Endothelial cell of umbilical vein (primary cell): ENCODE data around the gene TMCO2. TPM values are rescaled to one million over a fixed set of nuclear protein-coding genes. Genes with fewer than 3 reads are reported as not detected.

ENCODE experiments used
- BruUV-seq: library from RNA; stranded (reverse); fragments of 400-500 nt; replicated peaks from 2 replicates; lab custom pipeline; 2021; lab: Mats Ljungman, UMichigan
- CTCF ChIA-PET: fragments of 300-600, 350-600 bp; sonication (Branson Sonifier 250); formaldehyde crosslinking; loops from one replicate; lab custom pipeline; 2021; ENCODE audit warnings: antibody characterized with exemption, inconsistent platforms; lab: Charles Lee
- POLR2A ChIA-PET: fragments of 300-600, 350-600 bp; sonication (Branson Sonifier 250); formaldehyde crosslinking; loops from one replicate; lab custom pipeline; 2021; ENCODE audit warnings: antibody characterized with exemption, inconsistent platforms; lab: Charles Lee
- DNase-seq: peaks from one replicate; pipeline ENCODE4 v3.0.0-alpha.2; 2011; ENCODE audit warnings: low read depth, low spot score
- FAIRE-seq: peaks from 2 replicates; lab custom pipeline; 2011; peaks lifted over from hg19 to GRCh38; lab: Jason Lieb, UNC
- H2AFZ ChIP-seq: 2 replicates; pipeline ENCODE4 v1.6.0; 2012; ENCODE audit warnings: low read depth, low read length, control low read depth, inconsistent platforms
- H3K27ac ChIP-seq: 2 replicates; pipeline ENCODE4 v1.5.1; 2011; ENCODE audit warnings: low read depth, mild to moderate bottlenecking, control low read depth, low read length, moderate library complexity; ENCODE audit not compliant: insufficient read depth
- H3K27me3 ChIP-seq, 2 experiments: 2 replicates each; pipeline versions ENCODE4 v1.6.0 to v1.6.1; 2011; ENCODE audit warnings: low read length in 2 of 2, mixed read lengths in 1 of 2; ENCODE audit not compliant: control insufficient read depth in 2 of 2, insufficient read depth in 2 of 2
- H3K36me3 ChIP-seq, 2 experiments: 2 replicates in 1 of 2; 3 replicates in 1 of 2; pipeline ENCODE4 v1.5.1; 2011; ENCODE audit warnings: low read length in 2 of 2, mild to moderate bottlenecking in 1 of 2, moderate library complexity in 1 of 2; ENCODE audit not compliant: control insufficient read depth in 2 of 2, insufficient read depth in 2 of 2; ENCODE audit errors: extremely low read depth in 1 of 2
- H3K4me1 ChIP-seq: 3 replicates; pipeline ENCODE4 v1.5.1; 2011; ENCODE audit warnings: mild to moderate bottlenecking, low read length; ENCODE audit not compliant: control insufficient read depth, insufficient read depth; ENCODE audit errors: extremely low read depth
- H3K4me2 ChIP-seq: 2 replicates; pipeline ENCODE4 v1.6.1; 2011; ENCODE audit warnings: low read length, control low read depth, mixed read lengths; ENCODE audit not compliant: insufficient read depth
- H3K4me3 ChIP-seq, 3 experiments: fragments of 200-600 bp in 1 of 3; sonication (generic), shearing (Covaris generic) in 1 of 3; replicated peaks in 1 of 3; 2 replicates each; pipeline ENCODE4 v1.5.1; 2011 to 2016; ENCODE audit warnings: control low read depth in 3 of 3, low read length in 3 of 3, mild to moderate bottlenecking in 2 of 3, inconsistent platforms in 1 of 3, low read depth in 1 of 3, moderate library complexity in 1 of 3; ENCODE audit not compliant: insufficient read depth in 1 of 3
- H3K79me2 ChIP-seq: 2 replicates; pipeline ENCODE4 v1.6.0; 2012; ENCODE audit warnings: low read length, inconsistent platforms; ENCODE audit not compliant: control insufficient read depth, insufficient read depth
- H3K9ac ChIP-seq: replicated peaks from 2 replicates; pipeline ENCODE3; 2011; ENCODE audit warnings: low read length, control low read depth; ENCODE audit not compliant: insufficient read depth; ENCODE audit errors: extremely low read depth
- H3K9me1 ChIP-seq: replicated peaks from 3 replicates; pipeline ENCODE4 v1.6.0; 2011; ENCODE audit warnings: mild to moderate bottlenecking, low read length; ENCODE audit not compliant: control insufficient read depth, insufficient read depth; ENCODE audit errors: extremely low read depth
- H3K9me3 ChIP-seq: replicated peaks from 2 replicates; pipeline ENCODE4 v1.5.1; 2012; ENCODE audit warnings: low read length, inconsistent platforms; ENCODE audit not compliant: control insufficient read depth, insufficient read depth
- H4K20me1 ChIP-seq: replicated peaks from 2 replicates; pipeline ENCODE3; 2011; ENCODE audit warnings: mild to moderate bottlenecking, low read length; ENCODE audit not compliant: control insufficient read depth, insufficient read depth; ENCODE audit errors: extremely low read depth
- CTCF ChIP-seq, 2 donors: IDR thresholded peaks; 1 replicate in 1 of 2; 2 replicates in 1 of 2; pipeline ENCODE4 v1.5.1; 2011; ENCODE audit warnings: low read length in 2 of 2, mild to moderate bottlenecking in 2 of 2, moderate library complexity in 2 of 2, control low read depth in 1 of 2, inconsistent platforms in 1 of 2, low read depth in 1 of 2; ENCODE audit not compliant: insufficient read depth in 1 of 2; ENCODE audit errors: extremely low read depth in 1 of 2
- EZH2 ChIP-seq: IDR thresholded peaks from 2 replicates; pipeline ENCODE4 v1.6.1; 2012; ENCODE audit warnings: borderline replicate concordance, low read depth, mild to moderate bottlenecking, moderate library complexity, low read length, inconsistent platforms; ENCODE audit not compliant: severe bottlenecking
- FOS ChIP-seq: IDR thresholded peaks from 2 replicates; pipeline ENCODE4 v1.6.1; 2011; ENCODE audit warnings: mild to moderate bottlenecking, low read length, moderate library complexity, borderline replicate concordance; ENCODE audit not compliant: insufficient read depth
- GATA2 ChIP-seq: IDR thresholded peaks from 2 replicates; pipeline ENCODE4 v1.7.0; 2011; ENCODE audit warnings: low read depth, mild to moderate bottlenecking, moderate library complexity, mixed read lengths, low read length; ENCODE audit not compliant: insufficient read length, insufficient read depth
- JUN ChIP-seq: IDR thresholded peaks from 2 replicates; pipeline ENCODE4 v1.6.1; 2011; ENCODE audit warnings: borderline replicate concordance, low read depth; ENCODE audit not compliant: insufficient read length, insufficient read depth
- MAX ChIP-seq: IDR thresholded peaks from 2 replicates; pipeline ENCODE4 v1.6.1; 2011; ENCODE audit not compliant: insufficient read depth, insufficient read length
- MYC ChIP-seq: IDR thresholded peaks from one replicate; pipeline ENCODE4 v1.6.1; 2011; ENCODE audit warnings: mild to moderate bottlenecking, low read depth, low read length
- POLR2A ChIP-seq: IDR thresholded peaks from 2 replicates; pipeline ENCODE4 v1.6.1; 2012; ENCODE audit warnings: low read depth, mild to moderate bottlenecking, control low read depth, low read length
- POLR2AphosphoS5 ChIP-seq: IDR thresholded peaks from 2 replicates; pipeline ENCODE4 v1.6.1; 2012; ENCODE audit warnings: low read depth, mild to moderate bottlenecking, control low read depth, low read length, moderate library complexity; ENCODE audit not compliant: insufficient read depth
- dilution Hi-C: fragments of 300-500 bp; cut with MboI; formaldehyde crosslinking; loops from one replicate; pipeline ENCODE4 v1.15.0; 2019; ENCODE audit warnings: low sequenced_read_pairs; ENCODE audit not compliant: extremely low pct_ligation_motif_present
- intact Hi-C: fragments of 100-400 bp; cut with micrococcal nuclease; formaldehyde crosslinking; loops from one replicate; pipeline ENCODE4 v1.10.0; 2022
- polyA plus RNA-seq, 4 experiments: library from polyadenylated mRNA; depleted of rRNA in 3 of 4; stranded (reverse) in 3 of 4; unstranded in 1 of 4; fragments of >200 nt; gene quantifications; 2 replicates each; pipeline versions ENCODE4 v1.2.1 to v1.2.3, GENCODE V29; 2011 to 2012; ENCODE audit warnings: missing spikeins in 1 of 4
- total RNA-seq: library from RNA; stranded (reverse); gene quantifications from 2 replicates; pipeline ENCODE4 v1.2.3, GENCODE V29; 2021

Gene TMCO2
- total and polyA plus RNA-seq, 2 donors (not counting 3 experiments of a cell fraction or from before 2014, with no cell fraction given): not detected

- no TSS peak for BruUV-seq
- Histone ChIP-seq H4K20me1 (no peaks in the 10 kb centered on the region), H2AFZ (no peak overlapping the region), H3K9me3 (no peaks in the 10 kb centered on the region), H3K36me3 (peaks cover 16 to 20% of the 10 kb centered on the region in 2 experiments), H3K4me3 (no peak overlapping the region), H3K4me2 (no peak overlapping the region), H3K9ac (no peak overlapping the region), H3K4me1 (no peaks in the 10 kb centered on the region), H3K27me3 (no peaks in the 10 kb centered on the region), H3K79me2 (peaks cover 9% of the 10 kb centered on the region), H3K27ac (no peak overlapping the region), H3K9me1 (no peaks in the 10 kb centered on the region)
- intact Hi-C loops: no loop called here
- CTCF ChIA-PET: interaction anchor here (0.6 to 1.3 kb wide), 2 partner anchors 115 to 204 kb away, joined by 3 to 4 read pairs; no protein-coding TSS in a partner anchor
- POLR2A ChIA-PET: no interaction called here
- dilution Hi-C loops: no loop called here
- DNase-seq (no peak), FAIRE-seq (no peak)
- TF ChIP-seq EZH2: no peak
- no peak for TF ChIP-seq JUN
- TF ChIP-seq FOS: no peak
- no peak for TF ChIP-seq MAX
These were observed 20.5 kb downstream of the TMCO2 start for GRCh38 chr1:40268211-40268610.

GRCh38 chr1:40270152-40270834 is 22.6 kb downstream of the TMCO2 start:
- ChIA-PET CTCF (no interaction called here), POLR2A (no interaction called here)
- Histone ChIP-seq H3K79me2 (peaks cover 7% of the 10 kb centered on the region), H3K27ac (no peak overlapping the region), H3K9me1 (no peaks in the 10 kb centered on the region), H3K4me2 (no peak overlapping the region), H4K20me1 (no peaks in the 10 kb centered on the region), H3K9me3 (no peaks in the 10 kb centered on the region), H3K4me1 (no peaks in the 10 kb centered on the region), H2AFZ (no peak overlapping the region), H3K27me3 (no peaks in the 10 kb centered on the region), H3K36me3 (peaks cover 17 to 22% of the 10 kb centered on the region in 2 experiments), H3K9ac (no peak overlapping the region), H3K4me3 (no peak overlapping the region)
- intact Hi-C loops (no loop called here), dilution Hi-C loops (no loop called here)
- no TSS peak for BruUV-seq
- no peak for FAIRE-seq
- no peak for TF ChIP-seq GATA2
- TF ChIP-seq EZH2: no peak
- TF ChIP-seq MYC: no peak
- no peak for TF ChIP-seq JUN
- no peak for TF ChIP-seq FOS
- no peak for TF ChIP-seq POLR2A
- no peak for TF ChIP-seq CTCF (IDR thresholded peaks at IDR 0.05; ENCODE audit: extremely low read depth in 1 of 2, insufficient read depth in 1 of 2, low read depth in 1 of 2, low read length in 2 of 2)
- TF ChIP-seq MAX: no peak
- TF ChIP-seq POLR2AphosphoS5: no peak
- DNase-seq: no peak
